ENCODE measurements around the gene RYR3.

The RYR3 gene

GRCh38 chr15:33788906-33789540 lies 478.3 kb downstream of the RYR3 start:
- no peak for DNase-seq (ENCODE audit: extremely low read depth, insufficient read length)
- H3K4me3 ChIP-seq (replicated peaks; ENCODE audit: low read depth, low read length): no peak overlapping the region
- no peaks in the 10 kb centered on the region; the same call in 1 of the 2 replicates for H3K27me3 ChIP-seq (replicated peaks; ENCODE audit: control insufficient read depth, insufficient read depth, low read length)
- TF ChIP-seq CTCF (IDR thresholded peaks at IDR 0.05; ENCODE audit: insufficient read depth, low read length, poor library complexity, severe bottlenecking): no peak
- H3K36me3 ChIP-seq (ENCODE audit: control insufficient read depth, insufficient read depth, low read length): no peaks in the 10 kb centered on the region

GRCh38 chr15:33794453-33794852 lies 483.7 kb downstream of the RYR3 start:
- no peaks in the 10 kb centered on the region; the same call in 1 of the 2 replicates for H3K27me3 ChIP-seq (replicated peaks; ENCODE audit: control insufficient read depth, insufficient read depth, low read length)
- no peak for DNase-seq (ENCODE audit: extremely low read depth, insufficient read length)
- no peak overlapping the region for H3K4me3 ChIP-seq (replicated peaks; ENCODE audit: low read depth, low read length)
- H3K36me3 ChIP-seq (ENCODE audit: control insufficient read depth, insufficient read depth, low read length): no peaks in the 10 kb centered on the region
- no peak for TF ChIP-seq CTCF (IDR thresholded peaks at IDR 0.05; ENCODE audit: insufficient read depth, low read length, poor library complexity, severe bottlenecking)

DNA sequence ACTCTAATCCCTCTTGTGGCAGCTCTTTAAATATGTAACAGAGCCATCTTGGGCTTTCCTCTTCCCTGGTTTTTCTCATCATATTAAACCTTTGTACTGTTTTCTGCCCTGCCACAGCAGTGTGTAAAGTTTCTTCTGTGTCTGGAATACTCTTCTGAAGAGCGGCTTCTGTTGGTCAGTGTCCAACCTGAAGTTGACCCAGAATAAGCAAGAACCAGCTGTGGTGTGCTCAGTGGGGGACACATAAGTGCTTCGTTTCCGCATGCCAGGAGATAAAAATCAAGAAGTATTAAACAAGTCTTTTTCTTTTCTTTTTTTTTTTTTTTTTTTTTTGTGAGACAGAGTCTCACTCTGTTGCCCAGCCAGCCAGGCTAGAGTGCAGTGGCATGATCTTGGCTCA lies 484.3 kb downstream of the RYR3 start:
- Histone ChIP-seq H3K36me3 (ENCODE audit: control insufficient read depth, insufficient read depth, low read length) (no peaks in the 10 kb centered on the region), H3K27me3 (replicated peaks; ENCODE audit: control insufficient read depth, insufficient read depth, low read length) (no peaks in the 10 kb centered on the region; the same call in 1 of the 2 replicates), H3K4me3 (replicated peaks; ENCODE audit: low read depth, low read length) (no peak overlapping the region)
- no peak for DNase-seq (ENCODE audit: extremely low read depth, insufficient read length)
- TF ChIP-seq CTCF (IDR thresholded peaks at IDR 0.05; ENCODE audit: insufficient read depth, low read length, poor library complexity, severe bottlenecking): no peak

- TF ChIP-seq CTCF (IDR thresholded peaks at IDR 0.05; ENCODE audit: insufficient read depth, low read length, poor library complexity, severe bottlenecking): no peak
- Histone ChIP-seq H3K36me3 (ENCODE audit: control insufficient read depth, insufficient read depth, low read length) (no peaks in the 10 kb centered on the region), H3K27me3 (replicated peaks; ENCODE audit: control insufficient read depth, insufficient read depth, low read length) (no peaks in the 10 kb centered on the region; the same call in 1 of the 2 replicates), H3K4me3 (replicated peaks; ENCODE audit: low read depth, low read length) (no peak overlapping the region)
- DNase-seq (ENCODE audit: extremely low read depth, insufficient read length): no peak
Observed at GRCh38 chr15:33797651-33798050, 486.9 kb downstream of the RYR3 start.

GRCh38 chr15:33801954-33802353 lies 491.2 kb downstream of the RYR3 start:
- Histone ChIP-seq H3K36me3 (ENCODE audit: control insufficient read depth, insufficient read depth, low read length) (no peaks in the 10 kb centered on the region), H3K27me3 (replicated peaks; ENCODE audit: control insufficient read depth, insufficient read depth, low read length) (no peaks in the 10 kb centered on the region; the same call in 1 of the 2 replicates), H3K4me3 (replicated peaks; ENCODE audit: low read depth, low read length) (no peak overlapping the region)
- no peak for DNase-seq (ENCODE audit: extremely low read depth, insufficient read length)
- TF ChIP-seq CTCF (IDR thresholded peaks at IDR 0.05; ENCODE audit: insufficient read depth, low read length, poor library complexity, severe bottlenecking): no peak

DNA sequence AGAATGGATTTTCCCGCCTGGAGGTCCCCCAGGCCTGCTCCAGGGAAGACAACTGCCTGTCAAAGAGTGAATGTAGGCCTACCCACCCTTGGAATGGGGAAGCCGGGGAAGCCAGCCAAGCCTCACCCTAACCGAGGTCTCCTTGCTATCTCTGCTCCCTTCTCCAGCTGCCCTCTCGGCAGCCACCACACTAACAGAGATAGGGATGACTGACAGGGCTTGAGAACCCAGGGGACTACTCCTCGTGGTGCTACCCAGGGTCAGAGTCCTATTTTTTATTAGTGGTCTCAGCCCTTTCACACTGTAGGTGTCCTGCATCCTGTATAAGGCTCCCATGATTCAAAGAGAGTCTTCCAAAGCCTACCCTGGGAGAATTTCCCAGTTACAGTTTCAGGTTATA lies 496.9 kb downstream of the RYR3 start:
- Histone ChIP-seq H3K27me3 (replicated peaks; ENCODE audit: control insufficient read depth, insufficient read depth, low read length) (no peaks in the 10 kb centered on the region; the same call in 1 of the 2 replicates), H3K4me3 (replicated peaks; ENCODE audit: low read depth, low read length) (no peak overlapping the region), H3K36me3 (ENCODE audit: control insufficient read depth, insufficient read depth, low read length) (no peaks in the 10 kb centered on the region)
- TF ChIP-seq CTCF (IDR thresholded peaks at IDR 0.05; ENCODE audit: insufficient read depth, low read length, poor library complexity, severe bottlenecking): no peak
- no peak for DNase-seq (ENCODE audit: extremely low read depth, insufficient read length)
